Osteoblast (primary cell): ENCODE measurements around the gene ETNK1. TPM values are rescaled to one million over a fixed set of nuclear protein-coding genes. Genes with fewer than 3 reads are reported as not detected.

ENCODE experiments used
- DNase-seq: peaks from one replicate; pipeline ENCODE4 v3.0.0; 2011; ENCODE audit warnings: low spot score, mixed read lengths; ENCODE audit not compliant: insufficient read length; ENCODE audit errors: missing footprints
- H2AFZ ChIP-seq: 2 replicates; pipeline ENCODE4 v1.6.0; 2011; ENCODE audit warnings: mild to moderate bottlenecking, low read length
- H3K27ac ChIP-seq: 2 replicates; pipeline ENCODE4 v1.5.1; 2011; ENCODE audit warnings: mild to moderate bottlenecking, low read depth, low read length, moderate library complexity
- H3K27me3 ChIP-seq: 2 replicates; pipeline ENCODE4 v1.6.0; 2012; ENCODE audit warnings: mild to moderate bottlenecking, control low read depth, inconsistent platforms, low read length, moderate library complexity; ENCODE audit not compliant: insufficient read depth
- H3K36me3 ChIP-seq: 2 replicates; pipeline ENCODE4 v1.5.1; 2011; ENCODE audit warnings: mild to moderate bottlenecking, low read length, control low read depth, moderate library complexity; ENCODE audit not compliant: insufficient read depth
- H3K4me1 ChIP-seq: 2 replicates; pipeline ENCODE4 v1.5.1; 2011; ENCODE audit warnings: mild to moderate bottlenecking, low read length, control low read depth, moderate library complexity; ENCODE audit not compliant: insufficient read depth
- H3K4me2 ChIP-seq: 2 replicates; pipeline ENCODE4 v1.6.0; 2011; ENCODE audit warnings: mild to moderate bottlenecking, low read length; ENCODE audit not compliant: insufficient read depth
- H3K4me3 ChIP-seq: fragments of 200-600 bp; sonication (generic); 3 replicates; pipeline ENCODE4 v1.5.1; 2012; ENCODE audit warnings: mild to moderate bottlenecking, low read length, inconsistent platforms; ENCODE audit not compliant: insufficient read depth
- H3K79me2 ChIP-seq: 2 replicates; pipeline ENCODE4 v1.6.0; 2012; ENCODE audit warnings: mild to moderate bottlenecking, low read length, control low read depth, inconsistent platforms; ENCODE audit not compliant: insufficient read depth
- H3K9me3 ChIP-seq: 2 replicates; pipeline ENCODE4 v1.5.1; 2011; ENCODE audit warnings: low read depth, low read length, control low read depth
- H4K20me1 ChIP-seq: 2 replicates; pipeline ENCODE4 v1.6.0; 2012; ENCODE audit warnings: mild to moderate bottlenecking, low read length, control low read depth; ENCODE audit not compliant: insufficient read depth
- total RNA-seq: library from RNA; depleted of rRNA; stranded (reverse); fragments of >200 nt; gene quantifications from 2 replicates; pipeline ENCODE4 v1.2.3, GENCODE V29; 2012
- TF ChIP-seq, protein P1 (sequence below): IDR thresholded peaks from 2 replicates; pipeline ENCODE4 v1.5.1; 2011; ENCODE audit warnings: mild to moderate bottlenecking, low read depth, low read length, moderate library complexity; ENCODE audit errors: extremely low read depth

ETNK1 gene
- total RNA-seq, 1 donor = 43.4 TPM

DNA sequence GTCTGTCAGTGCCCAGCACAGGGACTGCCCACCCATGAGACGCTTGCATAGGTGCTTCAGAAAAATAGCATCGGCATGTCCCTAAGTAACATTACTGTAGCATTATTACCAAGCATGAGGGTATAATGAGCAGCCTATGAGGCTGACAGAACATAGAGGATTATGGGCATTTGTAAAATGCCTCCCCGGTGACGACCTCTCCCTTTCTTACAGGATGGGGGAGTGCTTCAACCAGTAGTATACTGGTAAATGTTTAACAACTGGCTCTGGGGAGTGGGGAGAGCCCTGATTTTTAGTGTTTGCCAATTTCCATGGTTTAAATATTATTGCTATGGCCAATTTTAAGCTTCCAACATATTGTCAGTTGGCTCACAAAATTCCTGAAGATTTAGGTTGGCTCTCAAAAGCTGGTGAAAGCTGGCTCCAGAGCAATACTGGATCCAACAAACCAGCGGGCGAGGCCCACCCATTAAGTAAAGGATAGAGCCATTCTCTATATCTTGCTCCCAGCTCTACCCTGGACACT, 104.5 kb downstream of the ETNK1 start:
- Histone ChIP-seq H2AFZ (peak overlapping the region; percentile 95), H4K20me1 (no peaks in the 10 kb centered on the region), H3K27me3 (no peaks in the 10 kb centered on the region), H3K4me3 (peak overlapping the region; percentile 71), H3K9me3 (no peaks in the 10 kb centered on the region), H3K27ac (peak overlapping the region; percentile 93), H3K4me1 (peaks cover 49% of the 10 kb centered on the region), H3K4me2 (peak overlapping the region; percentile 90), H3K36me3 (no peaks in the 10 kb centered on the region), H3K79me2 (no peaks in the 10 kb centered on the region)
- TF ChIP-seq, protein P1, sequence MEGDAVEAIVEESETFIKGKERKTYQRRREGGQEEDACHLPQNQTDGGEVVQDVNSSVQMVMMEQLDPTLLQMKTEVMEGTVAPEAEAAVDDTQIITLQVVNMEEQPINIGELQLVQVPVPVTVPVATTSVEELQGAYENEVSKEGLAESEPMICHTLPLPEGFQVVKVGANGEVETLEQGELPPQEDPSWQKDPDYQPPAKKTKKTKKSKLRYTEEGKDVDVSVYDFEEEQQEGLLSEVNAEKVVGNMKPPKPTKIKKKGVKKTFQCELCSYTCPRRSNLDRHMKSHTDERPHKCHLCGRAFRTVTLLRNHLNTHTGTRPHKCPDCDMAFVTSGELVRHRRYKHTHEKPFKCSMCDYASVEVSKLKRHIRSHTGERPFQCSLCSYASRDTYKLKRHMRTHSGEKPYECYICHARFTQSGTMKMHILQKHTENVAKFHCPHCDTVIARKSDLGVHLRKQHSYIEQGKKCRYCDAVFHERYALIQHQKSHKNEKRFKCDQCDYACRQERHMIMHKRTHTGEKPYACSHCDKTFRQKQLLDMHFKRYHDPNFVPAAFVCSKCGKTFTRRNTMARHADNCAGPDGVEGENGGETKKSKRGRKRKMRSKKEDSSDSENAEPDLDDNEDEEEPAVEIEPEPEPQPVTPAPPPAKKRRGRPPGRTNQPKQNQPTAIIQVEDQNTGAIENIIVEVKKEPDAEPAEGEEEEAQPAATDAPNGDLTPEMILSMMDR = no peak
- no peak for DNase-seq

DNA sequence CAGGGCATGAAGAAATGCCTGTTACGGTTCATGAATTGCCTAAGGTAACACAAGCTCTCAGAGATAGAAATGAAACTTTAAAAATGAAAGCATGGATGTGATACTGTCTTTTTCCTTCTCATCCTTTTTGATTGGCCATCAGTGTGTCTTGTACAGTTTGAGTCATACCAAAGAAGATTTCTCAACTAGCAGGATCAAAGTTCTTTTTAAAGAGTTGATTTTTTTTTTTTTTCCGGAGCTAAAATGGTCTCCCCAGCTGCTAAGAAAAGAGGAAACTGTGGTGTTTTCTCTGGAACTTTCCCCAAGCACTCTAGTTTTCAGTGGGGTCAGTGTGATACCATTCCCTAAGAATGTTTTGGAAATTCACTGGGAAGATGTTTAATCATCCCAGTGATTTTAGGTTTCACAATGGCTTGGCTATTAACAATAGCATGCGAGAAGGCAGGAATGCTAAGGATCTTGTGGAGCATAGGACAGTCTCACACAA, 105.0 kb downstream of the ETNK1 start:
- H2AFZ ChIP-seq = peak overlapping the region; percentile 95
- no peaks in the 10 kb centered on the region for H3K36me3 ChIP-seq

GRCh38 chr12:22731236-22731635, 106.3 kb downstream of the ETNK1 start:
- peaks cover 49% of the 10 kb centered on the region for H3K4me1 ChIP-seq
- peak overlapping the region; percentile 93 for H3K27ac ChIP-seq
- no peak overlapping the region for H3K4me3 ChIP-seq
- H3K36me3 ChIP-seq = no peaks in the 10 kb centered on the region
- no peak for DNase-seq
- H3K9me3 ChIP-seq = no peaks in the 10 kb centered on the region
- no peaks in the 10 kb centered on the region for H3K79me2 ChIP-seq
- no peaks in the 10 kb centered on the region for H4K20me1 ChIP-seq
- H3K27me3 ChIP-seq = no peaks in the 10 kb centered on the region
- peak overlapping the region; percentile 26 for H2AFZ ChIP-seq
- H3K4me2 ChIP-seq = peak overlapping the region; percentile 15
- TF ChIP-seq, protein P1 = no peak

More for the DNA sequence above, 105.0 kb downstream of the ETNK1 start:
- no peaks in the 10 kb centered on the region for H3K27me3 ChIP-seq
- H3K4me3 ChIP-seq = peak overlapping the region; percentile 71
- no peaks in the 10 kb centered on the region for H4K20me1 ChIP-seq
- TF ChIP-seq, protein P1 = no peak
- no peaks in the 10 kb centered on the region for H3K9me3 ChIP-seq
- DNase-seq = peak; percentile 77
- peaks cover 49% of the 10 kb centered on the region for H3K4me1 ChIP-seq
- peak overlapping the region; percentile 93 for H3K27ac ChIP-seq
- no peaks in the 10 kb centered on the region for H3K79me2 ChIP-seq
- peak overlapping the region; percentile 90 for H3K4me2 ChIP-seq

- no peaks in the 10 kb centered on the region for H3K9me3 ChIP-seq
- peak overlapping the region; percentile 66 for H3K4me2 ChIP-seq
- peaks cover 46% of the 10 kb centered on the region for H3K4me1 ChIP-seq
- no peaks in the 10 kb centered on the region for H3K79me2 ChIP-seq
- H3K27me3 ChIP-seq = no peaks in the 10 kb centered on the region
- H4K20me1 ChIP-seq = no peaks in the 10 kb centered on the region
- peak overlapping the region; percentile 46 for H3K27ac ChIP-seq
- H3K36me3 ChIP-seq = no peaks in the 10 kb centered on the region
- TF ChIP-seq, protein P1 = no peak
- no peak for DNase-seq
- peak overlapping the region; percentile 55 for H2AFZ ChIP-seq
- peak overlapping the region; percentile 8 for H3K4me3 ChIP-seq
Observed at GRCh38 chr12:22733756-22734155, 108.8 kb downstream of the ETNK1 start.
